ENCODE measurements around the gene ASPM.
"Not testable (repeated sequence)": the region's sequence is repeated elsewhere in the genome, so short reads cannot be mapped to it uniquely, and the experiment has no call there.

ASPM gene

DNA sequence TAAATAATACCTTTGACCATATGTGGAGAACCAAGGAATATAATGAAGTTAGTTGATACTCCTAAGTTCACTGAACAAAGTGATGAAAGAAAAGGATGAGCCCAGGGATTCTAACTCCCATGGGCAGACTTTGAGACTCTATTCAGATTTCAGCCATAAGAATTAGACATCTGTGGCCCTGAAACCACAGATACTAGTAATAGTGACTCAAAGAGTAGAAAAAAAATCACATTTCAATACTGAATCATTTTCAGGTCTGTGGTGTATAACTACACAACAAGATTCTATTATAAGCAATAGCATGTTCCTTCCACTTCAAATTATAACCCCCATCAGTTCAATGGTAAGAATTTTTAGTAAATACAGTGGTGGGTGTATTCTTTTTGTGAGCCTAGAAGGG is 63.0 kb downstream of the ASPM start:
- DNase-seq = no peak

DNA sequence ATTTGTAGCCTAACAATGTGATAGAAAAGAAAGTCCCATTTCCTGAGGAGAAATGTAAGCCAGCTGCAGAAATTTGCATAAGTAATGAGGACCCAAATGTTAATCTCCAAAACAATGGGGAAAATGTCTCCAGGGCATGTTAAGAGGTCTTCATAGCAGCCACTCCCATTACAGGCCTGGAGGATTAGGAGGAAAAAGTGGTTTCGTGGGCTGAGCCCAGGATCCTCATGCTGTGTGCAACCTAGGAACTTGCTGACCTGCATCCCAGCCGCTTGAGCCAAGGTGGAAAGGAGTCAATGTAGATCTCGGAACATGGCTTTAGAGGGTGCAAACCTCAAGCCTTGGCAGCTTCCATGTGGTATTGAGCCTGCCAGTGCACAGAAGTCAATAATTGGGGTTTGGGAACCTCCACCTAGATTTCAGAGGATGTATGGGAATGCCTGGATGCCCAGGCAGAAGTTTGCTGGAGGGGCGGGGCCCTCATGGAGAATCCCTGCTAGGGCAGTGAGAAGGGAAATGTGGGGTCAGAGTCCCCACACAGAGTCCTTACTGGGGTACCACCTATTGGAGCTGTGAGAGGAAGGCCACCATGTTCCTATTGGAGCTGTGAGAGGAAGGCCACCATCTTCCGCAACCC is 65.2 kb downstream of the ASPM start:
- DNase-seq = no peak

DNA sequence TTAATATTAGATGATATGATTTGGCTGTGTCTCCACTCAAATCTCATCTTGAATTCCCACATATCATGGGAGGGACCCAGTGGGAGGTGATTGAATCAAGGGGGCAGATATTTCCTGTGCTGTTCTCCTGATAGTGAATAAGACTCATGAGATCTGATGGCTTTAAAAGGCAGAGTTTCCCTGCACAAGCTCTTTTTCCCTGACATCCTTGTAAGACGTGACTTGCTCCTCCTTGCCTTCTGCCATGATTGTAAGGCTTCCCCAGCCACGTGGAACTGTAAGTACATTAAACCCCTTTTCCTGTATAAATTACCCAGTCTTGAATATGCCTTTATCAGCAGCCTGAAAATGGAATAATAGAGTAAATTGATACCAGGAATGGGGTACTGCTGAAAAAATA is 66.1 kb downstream of the ASPM start:
- no peak for DNase-seq

DNA sequence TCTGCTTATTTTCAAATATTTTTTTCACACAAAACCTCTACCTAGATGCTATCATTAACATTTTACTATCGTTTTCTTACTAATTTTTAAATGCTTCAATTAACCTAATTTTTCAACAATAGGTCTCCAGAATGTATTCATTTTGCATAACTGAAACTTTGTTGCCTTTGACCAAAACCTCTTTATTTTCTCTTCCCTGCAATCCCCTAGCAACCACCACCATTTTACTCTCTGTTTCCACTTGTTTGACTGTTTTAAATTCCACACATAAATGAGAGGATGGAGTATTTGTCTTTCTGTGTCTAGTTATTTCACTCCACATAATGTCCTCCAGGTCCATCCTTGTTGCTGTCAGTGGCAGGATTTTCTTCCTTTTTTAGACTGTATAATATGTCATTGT is 69.9 kb downstream of the ASPM start:
- no peak for DNase-seq

DNA sequence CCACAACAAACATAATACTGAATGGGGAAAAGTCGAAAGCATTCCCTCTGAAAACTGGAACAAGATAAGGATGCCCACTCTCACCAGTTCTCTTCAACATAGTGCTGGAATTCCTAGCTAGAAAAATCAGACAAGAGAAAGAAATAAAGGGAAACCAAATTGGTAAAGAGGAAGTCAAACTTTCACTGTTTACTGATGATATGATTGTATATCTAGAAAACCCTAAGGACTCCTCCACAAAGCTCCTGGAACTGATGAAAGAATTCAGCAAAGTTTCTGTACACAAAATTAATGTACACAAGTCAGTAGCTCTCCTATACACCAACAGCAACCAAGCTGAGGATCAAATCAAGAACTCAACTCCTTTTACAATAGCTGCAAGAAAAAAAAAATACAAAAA is 72.5 kb downstream of the ASPM start:
- DNase-seq = no peak

DNA sequence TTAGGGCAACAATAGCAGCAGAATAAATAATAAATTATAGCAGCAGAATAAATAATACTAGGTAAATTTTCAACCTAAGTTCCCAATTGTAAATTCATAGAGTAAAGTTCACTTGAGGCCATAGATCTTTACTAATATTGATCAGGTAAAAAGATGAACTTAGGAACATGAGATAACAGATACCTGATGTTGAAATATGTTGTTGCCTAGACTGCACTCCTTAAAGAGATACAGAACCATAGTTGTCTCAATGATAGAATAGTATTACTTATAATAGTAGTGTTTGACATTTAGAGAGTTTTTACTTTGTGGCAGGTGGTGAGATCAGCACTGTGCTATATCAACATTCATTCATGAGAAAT is 79.0 kb downstream of the ASPM start:
- DNase-seq = no peak

DNA sequence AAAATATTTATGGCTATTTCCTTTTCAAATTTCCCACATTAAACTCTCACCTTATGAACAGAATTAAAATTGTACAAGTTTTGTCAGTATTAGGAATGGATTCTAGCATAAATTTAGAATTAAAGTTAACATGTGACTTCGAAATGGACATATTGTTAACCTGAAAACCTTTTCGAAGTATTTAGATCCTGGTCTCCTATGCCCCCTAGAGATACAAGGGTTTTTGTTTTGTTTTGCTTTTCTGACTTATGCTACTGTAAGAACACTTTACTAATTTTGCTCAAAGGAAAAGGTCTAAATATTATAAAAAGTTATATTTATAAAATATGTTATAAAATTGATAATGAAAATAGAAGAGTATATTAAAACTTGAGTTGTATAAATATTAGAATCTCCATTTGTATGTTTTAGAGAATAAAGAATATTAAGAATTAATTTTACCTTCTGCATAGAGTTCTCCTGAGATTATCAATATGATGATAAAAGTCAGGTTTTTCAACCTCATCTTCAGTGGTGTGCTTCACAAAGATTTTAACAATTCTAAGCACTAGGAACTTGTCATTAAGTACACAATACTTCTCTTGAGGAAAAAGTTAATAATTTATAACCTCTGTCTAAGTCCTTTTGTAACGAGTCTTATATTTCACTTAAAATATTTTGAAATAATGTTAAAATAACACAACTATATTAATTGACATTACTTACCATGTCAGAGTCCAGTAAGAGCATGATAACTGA is 79.6 kb downstream of the ASPM start, which contains the start of gene F13B:
Gene F13B, minus strand, starts transcription at position 542 of the 738 bp plus-strand sequence. Its CDS starts 37 bp downstream, at position 505.
- DNase-seq = no peak

DNA sequence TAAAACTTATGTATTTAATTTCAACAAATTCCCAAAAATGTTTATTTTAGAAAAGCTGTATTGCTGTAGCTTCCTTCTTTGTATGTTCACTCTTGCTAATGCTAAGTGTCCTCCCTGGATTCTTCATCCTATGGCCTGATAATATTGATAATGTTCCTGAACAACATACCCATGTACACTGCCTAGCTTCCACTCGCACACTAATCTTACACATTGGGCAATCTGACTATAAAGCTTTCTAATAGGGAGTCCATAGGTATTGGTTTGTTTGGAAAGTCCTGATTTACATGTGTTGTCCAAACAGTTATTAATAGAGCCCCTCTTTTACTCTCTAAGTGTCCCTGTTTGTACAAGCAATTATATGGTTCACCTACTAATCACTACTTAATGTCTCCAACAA is 80.2 kb downstream of the ASPM start:
- no peak for DNase-seq

DNA sequence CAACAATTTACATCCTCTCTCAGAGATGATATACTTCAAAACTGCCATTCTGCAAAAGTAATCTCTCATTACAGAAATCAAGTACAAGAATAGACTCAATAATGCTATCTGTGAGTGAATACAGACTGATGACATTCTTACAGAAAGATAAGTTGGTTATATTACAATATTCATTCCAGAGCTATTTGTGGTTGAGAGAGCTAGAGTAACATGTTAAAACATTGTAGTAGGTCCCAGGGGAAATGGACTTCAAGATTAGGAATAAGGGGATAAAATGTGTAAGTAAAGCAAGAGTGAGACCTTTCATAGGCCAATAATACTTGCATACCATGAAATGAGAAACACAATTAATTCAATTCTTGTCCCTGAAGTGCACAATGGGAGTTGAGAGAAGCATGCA is 80.9 kb downstream of the ASPM start:
- no peak for DNase-seq

DNA sequence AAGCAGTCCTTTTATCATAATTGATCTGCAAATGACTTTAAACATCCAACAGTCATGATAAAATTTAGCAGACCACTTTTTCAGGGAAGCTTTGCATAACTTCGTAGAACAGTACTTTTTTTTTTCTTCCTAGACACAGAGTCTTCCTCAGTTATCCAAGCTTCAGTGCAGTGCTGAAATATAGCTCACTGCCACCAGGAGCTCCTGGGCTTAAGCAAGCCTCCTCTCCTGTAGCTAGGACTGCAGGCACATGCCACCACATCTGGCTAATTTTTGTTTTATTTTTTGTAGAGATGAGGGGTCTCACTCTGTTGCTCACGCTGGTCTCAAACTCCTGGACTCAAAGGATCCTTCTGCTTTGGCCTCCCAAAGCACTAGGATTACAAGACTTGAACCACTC is 83.3 kb downstream of the ASPM start:
- no peak for DNase-seq

DNA sequence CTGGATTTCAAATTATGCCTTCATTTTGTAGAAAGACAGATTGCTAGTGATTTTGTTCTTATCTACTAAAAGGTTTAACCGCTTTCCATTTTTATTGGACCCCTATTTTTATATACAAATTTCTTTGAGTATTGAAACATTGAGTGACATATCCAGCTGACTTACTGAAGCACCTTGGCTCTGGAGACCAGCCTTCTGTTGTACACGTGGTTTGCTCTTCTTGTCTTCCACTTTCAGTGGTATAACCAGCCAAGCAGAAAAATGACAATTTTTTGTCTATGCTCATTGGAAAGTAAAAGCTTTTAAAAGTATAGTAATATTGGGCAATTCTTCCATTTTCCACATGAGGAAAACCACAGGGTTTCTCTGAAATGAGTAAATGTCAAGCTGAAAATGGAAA is 83.8 kb downstream of the ASPM start:
- DNase-seq = no peak

DNA sequence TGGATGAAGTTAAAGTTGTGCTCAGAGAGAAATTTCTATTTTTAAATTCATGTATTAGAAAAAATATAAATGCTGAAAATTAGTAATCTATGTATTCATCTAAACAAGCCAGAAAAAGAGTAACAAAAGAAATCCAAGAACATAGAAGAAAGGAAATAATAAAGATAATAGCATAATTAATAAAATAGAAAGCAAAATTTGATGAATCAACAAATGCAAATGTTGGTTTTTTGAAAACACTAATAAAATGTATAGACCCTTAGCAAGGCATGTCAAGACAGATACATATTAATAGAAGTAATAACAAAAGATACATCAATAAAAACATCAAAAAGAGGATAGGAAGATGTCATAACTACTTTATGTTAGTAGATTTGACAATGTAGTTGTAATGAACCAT is 97.4 kb downstream of the ASPM start:
- no peak for DNase-seq

DNA sequence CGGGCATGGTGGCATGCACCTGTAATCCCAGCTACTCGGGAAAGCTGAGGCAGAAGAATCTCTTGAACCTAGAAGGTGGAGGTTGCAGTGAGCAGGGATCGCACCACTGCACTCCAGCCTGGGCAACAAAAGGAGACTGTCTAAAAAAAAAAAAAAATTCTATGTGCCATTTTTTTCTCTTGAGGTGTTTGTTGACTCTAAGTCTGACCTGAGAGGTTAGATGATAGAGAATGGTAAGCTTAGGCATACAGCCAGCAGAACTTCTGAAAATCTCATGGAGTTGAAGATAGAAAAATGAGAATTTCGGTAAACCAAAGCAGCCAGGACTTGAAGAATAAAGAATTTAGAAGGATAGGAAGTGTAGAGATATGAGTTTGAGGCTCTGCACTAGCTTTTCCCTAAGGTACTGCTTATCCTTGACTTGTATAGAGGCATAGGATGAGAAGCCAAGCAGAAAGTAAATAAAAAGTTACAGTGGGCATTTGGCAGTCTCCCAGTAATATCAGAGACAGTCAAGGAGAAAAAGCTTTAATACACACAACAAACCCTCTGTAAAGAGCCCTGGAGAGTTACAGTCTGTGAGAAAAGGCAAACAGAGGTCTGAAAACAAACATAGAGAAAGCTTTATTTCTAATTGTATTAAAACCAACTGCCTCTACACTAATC is 103.7 kb downstream of the ASPM start:
- no peak for DNase-seq

DNA sequence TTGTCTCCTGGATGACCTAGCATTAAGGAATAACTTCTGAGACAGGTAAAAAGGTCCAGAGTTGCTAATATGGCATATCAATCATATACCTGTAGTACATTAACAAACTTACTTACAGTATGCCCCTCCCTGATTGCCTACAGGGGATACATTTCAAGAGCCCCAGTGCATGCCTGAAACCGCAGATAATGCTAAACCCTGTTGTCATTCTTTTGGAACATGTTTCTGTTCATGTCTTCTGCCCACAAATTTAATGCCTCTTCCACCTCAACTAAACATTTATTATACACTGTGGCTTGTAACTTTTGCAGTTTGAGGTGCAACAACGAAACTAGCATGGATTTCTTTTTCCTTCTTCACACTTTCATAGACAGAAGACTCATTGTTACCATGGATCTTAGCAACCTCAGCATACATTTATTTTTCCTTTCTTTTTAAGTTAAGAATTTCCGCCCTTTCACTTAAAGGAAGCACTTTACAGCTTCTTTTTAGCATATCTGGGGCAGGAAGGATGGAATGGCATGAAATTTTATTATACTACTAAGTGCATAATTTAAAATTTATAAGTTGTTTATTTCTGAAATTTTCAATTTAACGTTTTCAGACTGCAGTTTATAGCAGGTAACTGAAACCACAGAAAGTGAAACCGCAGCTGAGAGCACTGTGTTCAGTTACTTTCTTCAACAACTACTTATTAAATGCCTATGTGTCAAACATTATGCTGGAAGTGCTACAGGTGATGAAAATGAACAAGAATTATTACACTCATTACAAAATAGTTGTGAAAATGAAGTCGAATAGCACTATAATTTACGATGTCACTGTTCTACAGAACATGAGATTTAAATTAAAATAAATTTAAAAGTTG is 104.7 kb downstream of the ASPM start:
- no peak for DNase-seq

DNA sequence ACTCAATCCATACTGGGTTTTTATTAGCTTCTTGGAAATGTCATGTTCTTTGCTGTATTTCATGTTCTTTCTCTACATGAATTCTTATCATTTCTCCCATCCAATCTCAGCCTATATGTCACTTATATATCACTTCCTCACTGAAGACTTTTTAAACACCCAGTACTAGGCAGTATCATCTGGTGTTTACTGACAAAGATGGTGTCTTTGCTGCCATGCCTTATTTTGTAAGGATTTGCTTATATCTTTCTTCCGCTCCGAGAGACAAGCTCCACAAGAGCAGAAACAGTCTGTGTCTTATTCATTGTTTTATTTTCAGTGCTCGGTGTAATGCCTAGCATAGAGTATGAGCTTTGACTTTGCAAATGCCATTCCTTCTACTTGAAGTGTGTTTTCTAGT is 109.6 kb downstream of the ASPM start:
- no peak for DNase-seq

DNA sequence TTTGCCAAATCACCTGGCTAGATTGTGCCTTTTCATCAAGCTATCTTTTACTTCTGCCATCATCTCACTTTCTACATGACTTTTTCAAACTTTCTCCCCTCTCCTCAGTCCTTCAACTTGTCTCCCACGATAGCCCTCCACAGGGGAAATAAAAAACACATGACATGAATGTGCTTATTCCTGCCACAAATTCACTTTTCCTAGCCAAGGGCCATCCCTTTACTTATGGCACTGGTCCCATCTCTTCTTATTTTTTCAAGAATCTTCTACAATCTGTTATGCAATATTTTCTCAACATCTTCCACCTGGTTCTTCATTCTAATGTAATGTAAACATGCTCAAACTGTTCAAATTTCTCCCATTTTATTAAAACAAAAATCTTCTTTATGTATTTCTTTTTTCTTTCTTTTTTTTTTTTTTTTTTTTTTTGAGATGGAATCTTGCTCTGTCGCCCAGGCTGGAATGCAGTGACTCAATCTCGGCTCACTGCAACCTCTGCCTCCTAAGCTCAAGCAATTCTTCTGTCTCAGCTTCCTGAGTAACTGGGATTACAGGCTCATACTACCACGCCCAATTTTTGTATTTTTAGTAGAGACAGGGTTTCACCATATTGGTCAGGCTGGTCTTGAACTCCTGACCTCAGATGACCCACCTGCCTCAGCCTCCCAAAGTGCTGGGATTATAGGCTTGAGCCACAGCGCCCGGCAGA is 111.7 kb downstream of the ASPM start:
- DNase-seq = not testable (repeated sequence)
